HG03469 (cell line): ENCODE results near the gene ADAM10.

Experiments used
- ATAC-seq: cut with Tn5 transposase; IDR thresholded peaks from one replicate; pipeline ENCODE4 v1.9.1; 2021; ENCODE audit warnings: mild to moderate bottlenecking, moderate library complexity, moderate number of reproducible peaks; ENCODE audit not compliant: unreplicated experiment

The ADAM10 gene

DNA sequence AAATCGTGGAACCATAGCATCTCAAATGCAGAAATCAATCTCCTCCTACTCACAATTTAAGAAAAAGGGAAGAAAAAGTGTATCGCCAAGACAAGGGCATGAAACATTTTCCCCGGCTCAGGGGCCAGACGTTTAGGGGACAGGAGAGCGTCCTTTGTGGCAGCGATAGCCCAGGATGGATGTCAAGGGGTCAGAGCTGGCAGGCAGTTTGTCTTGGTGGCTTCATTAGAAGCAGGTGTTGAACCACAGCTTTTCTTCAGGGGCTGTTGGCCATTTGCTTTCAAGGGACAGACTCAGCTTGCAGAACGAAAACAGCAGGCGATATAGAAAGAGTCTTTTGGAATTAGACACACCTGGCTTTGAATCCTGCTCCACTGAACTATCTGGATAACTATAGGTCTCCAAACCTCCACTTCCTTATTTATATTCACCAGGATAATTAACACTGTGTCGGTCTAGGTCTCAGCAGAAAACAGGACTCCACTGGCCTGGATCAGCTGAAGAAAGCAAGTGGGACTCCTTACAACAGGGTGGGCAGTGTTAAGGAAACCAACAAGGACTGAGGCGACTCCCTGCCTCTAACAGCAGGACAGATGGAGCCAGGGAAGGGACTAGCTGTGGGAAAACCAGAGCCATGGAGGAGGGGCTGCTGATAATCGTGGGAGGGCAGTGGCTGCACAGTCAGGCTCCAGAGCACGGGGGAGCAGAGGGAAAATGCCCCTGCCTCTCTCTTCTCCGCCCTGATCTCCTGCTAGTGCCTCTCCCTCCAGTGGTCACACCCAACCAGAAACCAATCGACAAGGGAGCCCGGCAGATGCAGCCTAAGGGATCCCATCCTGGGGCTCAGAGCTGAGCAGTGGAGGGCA is 194.1 kb downstream of the ADAM10 start:
- ATAC-seq: no peak

DNA sequence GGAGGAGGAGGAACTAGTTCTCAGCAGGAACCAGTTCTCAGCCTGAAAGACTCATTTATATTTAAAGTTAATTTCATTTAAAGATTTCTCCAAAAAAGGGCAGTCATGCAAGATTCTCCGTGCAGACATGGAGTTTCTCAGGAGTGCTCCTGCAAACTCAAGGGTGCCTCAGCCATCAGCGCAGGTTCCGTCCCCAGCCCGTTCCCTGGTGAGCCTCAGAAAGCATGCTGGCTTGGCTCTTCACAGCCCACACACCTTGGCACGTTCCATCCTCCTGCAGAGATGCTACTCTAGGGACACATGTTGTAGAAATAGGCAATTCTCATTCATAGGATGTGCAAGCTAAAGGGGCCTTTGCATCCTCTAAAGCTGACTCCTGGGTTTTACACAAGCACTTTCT is 194.7 kb downstream of the ADAM10 start:
- no peak for ATAC-seq

DNA sequence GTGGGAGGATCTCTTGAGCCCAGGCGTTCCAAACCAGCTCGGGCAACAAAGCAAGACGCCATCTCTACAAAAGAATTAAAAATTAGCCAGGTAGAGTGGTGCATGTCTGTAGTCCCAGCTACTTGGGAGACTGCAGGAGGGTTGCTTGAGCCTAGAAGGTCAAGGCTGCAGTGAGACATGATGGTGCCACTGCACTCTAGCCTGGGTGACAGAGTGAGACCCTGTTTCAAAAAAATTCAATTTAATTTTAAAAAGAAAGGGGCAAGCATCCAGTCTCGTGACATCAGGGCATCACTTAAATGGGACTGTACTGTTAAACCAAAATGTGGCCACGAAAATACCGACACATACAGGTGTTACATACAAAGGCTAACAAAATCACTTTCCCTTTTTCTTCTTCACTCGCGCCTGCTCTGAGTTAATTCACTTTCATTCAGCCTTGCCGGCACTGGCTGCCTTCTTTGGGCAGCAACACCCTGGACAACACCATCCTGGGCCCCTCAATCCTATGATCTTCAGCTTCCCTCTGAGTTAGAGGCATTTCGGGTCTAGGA is 196.1 kb downstream of the ADAM10 start:
- no peak for ATAC-seq

DNA sequence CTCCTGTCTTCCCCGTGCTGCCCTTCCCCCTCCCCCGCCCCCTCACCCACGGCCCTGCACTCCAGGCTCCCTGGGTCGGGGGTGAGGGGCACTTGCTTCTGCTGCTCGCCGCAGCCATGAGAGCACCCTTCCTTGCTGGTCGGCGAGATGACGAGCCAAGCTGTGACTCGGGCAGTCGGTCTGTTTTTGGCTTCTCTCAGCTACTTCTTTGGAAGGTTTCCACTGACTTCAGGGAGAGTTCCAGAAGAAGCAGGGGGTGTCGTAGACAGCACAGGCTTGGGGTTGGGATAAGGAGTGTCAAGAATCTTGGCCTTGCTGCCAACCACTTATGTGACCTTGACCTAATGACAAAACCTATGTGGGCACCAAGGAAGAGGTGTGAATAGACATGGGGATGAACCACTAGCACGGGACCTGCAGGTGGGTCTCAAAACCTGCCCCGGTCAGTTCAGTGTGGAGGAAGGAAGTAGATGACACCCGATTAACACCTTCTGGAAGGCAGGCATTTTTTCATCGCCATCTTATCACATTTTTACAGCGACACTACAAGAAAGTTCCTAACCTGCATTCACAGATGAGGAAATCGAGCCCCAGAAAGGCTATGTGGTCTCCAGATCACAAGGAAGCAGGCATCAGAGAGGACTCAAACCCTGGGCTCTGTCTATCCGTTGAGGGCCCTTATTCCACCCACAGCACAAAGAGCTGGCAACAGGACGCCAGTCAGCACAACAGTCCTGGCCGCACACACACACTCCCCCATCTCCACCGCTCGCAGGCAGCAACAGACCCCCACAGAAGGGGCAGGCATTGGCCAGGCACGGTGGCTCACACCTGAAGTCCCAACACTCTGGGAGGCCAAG is 196.8 kb downstream of the ADAM10 start:
- ATAC-seq: no peak

DNA sequence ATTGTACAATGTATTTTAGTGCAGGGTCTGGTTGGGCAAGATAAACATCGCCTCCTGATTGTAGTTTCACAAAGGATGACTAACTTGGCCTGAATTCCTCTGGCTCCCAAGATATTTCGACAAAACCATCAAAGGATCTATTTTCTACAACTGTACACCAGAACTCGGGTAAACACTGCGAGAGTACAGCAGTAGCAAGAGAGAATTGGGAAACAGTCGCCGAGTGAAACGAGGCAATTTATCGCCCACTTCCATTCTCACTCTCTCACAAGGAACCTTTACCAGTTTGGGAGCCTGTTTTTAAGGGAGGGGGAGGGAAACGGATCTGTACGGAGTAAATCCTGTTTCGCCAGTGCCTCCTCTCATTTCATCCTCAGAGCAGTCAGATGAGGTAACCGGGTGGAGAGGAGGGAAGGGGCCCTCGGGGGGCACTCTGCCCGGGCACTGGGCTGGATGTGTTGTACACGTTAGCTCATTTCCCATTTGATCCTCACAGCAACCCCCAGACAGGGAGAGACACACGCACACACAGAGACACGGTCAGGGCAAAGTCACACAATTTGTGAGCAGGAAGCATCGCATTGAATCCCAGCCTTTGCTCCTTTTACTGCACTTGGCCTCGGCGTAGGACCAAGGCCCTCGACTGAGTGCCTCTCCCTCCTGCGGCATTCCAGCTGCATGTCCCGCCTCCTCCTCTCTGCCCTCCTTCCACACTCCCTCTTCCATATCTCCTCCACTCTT is 197.6 kb downstream of the ADAM10 start:
- no peak for ATAC-seq

DNA sequence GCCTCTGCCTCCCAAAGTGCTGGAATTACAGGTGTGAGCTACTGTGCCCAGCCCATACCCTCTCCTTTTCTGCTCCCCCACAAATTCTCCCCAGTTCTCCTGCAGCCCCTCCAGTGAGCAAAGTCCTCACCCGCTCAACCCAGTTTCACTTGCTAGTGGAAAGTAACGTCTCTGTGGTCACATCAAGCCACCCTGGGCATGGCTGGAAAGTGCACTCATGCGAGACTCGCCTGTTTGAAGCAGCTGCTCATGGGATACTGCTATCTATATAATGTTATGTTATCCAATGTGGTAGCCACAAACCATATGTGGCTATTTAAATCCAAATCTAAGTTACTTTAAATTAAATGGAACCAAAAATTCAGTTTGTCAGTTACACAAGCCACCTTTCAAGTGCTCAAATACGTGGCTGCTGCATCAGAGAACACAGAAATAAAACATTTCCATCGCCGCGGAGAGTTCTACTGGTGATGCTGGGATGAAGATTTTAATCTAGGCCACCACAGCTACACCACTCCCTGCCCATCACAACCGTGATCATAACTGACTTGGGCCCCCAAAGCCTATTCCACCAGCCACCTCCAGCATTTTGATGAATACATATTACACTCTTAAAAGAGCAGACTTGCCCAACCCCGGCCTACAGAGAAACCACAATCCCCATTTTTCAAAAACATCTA is 198.3 kb downstream of the ADAM10 start:
- ATAC-seq: no peak

DNA sequence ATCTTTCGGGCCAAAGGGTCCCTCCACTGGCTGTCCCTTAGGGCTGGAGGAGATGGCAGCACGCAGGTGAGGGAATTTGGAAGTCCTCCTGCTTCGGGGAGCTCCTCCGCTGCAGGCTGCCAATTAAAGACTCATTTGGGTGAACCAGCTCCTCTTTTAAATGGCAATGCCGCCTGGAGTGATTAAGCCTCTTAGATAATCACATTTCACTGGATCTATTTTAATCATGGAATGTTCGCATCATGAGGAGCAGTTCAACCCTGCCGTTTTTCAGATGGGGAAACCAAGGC is 199.8 kb downstream of the ADAM10 start:
- ATAC-seq: no peak

DNA sequence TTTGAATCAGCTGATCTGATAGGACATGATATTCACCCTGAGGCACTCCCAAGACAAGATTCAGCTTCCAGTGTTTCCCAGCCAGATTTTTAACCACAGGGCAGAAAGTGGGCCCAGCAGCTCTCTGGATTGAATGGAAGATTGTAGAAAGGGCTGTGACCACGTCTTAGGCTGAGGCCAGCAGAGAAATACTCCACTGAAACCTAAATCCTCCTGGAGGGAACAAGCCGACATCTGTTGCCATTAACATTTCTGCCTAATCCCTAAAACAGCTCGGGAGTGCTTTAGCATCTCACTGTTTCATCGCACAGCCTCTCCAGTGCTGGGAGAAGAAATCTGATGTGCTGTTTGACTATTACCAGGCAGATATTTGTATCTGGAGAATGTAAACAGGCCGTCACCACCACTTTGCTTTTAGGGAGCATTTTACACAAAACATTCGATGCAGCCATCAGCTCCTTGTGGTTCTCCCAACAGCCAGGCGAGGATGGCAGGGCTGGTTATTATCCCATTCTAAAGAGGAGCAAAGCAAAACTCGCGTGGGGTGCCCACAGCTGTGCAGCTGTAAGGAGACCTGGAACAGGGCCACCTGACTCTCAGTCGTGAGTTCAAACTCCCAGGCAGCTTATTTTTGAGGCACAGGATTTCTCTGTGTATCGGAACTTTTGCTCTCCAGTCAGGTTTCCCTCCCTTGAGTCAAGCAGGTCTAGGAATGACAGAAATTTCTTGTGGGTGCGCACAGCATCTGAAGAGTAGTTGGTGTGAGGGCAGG is 200.3 kb downstream of the ADAM10 start:
- ATAC-seq: no peak

DNA sequence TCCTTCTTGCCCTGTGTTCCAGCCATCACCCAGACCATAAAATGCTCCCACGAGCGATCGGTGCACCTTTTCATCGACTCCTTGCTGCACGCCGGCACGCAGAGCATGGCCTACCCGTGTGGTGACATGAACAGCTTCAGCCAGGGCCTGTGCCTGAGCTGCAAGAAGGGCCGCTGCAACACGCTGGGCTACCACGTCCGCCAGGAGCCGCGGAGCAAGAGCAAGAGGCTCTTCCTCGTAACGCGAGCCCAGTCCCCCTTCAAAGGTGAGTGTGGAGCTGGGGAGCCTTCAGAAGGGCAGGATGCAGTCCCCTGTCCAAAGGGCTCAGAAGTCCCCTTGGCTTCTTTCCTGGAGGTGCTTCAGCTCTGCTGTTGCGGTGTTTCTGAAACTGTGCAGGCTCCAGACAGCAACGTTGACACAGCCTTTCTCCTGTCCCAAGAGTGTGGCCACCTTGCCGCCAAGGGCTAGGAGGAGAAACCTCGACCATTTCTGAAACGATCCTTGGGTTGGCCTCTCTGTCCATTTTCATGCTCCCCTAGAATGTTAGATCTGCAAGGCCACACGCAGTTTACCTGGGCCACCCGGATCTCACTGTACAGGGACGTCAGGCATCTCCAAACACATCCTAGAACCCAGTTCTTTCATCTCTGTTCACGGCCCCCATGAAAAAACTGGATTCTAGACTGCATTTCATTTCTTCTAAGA is 201.0 kb downstream of the ADAM10 start:
- ATAC-seq: no peak

DNA sequence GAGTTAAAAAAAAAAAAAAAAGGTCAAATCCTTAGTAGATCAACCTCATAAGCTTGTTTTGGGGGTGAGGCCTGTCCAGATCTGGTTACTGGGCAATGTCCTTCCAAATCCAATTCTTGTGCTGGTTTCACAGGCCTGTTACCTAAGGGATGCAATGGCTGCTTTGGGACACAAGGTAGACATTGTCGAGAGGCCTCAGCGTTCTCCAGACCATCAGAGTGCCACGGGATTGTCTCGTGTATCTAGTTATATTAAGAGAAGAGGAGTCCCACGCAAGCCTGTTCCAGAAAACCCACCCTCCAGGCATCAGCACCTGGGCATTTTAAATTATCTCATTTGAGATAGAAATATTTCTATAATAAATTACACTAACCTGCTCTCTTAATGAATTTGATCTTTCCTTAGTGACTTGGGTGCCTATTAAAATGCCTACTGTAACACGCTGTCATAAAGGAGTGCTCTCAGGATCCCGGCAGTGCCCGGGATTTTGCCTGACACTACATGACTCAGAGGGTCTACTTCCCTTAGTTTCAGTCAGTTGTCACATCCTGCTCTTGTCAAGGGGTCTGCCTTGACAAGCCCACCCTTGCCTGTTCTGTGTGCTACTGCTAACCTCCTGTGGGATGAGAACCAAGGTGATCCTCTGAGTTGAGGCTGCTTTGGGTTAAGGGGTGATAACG is 201.7 kb downstream of the ADAM10 start:
- ATAC-seq: no peak

DNA sequence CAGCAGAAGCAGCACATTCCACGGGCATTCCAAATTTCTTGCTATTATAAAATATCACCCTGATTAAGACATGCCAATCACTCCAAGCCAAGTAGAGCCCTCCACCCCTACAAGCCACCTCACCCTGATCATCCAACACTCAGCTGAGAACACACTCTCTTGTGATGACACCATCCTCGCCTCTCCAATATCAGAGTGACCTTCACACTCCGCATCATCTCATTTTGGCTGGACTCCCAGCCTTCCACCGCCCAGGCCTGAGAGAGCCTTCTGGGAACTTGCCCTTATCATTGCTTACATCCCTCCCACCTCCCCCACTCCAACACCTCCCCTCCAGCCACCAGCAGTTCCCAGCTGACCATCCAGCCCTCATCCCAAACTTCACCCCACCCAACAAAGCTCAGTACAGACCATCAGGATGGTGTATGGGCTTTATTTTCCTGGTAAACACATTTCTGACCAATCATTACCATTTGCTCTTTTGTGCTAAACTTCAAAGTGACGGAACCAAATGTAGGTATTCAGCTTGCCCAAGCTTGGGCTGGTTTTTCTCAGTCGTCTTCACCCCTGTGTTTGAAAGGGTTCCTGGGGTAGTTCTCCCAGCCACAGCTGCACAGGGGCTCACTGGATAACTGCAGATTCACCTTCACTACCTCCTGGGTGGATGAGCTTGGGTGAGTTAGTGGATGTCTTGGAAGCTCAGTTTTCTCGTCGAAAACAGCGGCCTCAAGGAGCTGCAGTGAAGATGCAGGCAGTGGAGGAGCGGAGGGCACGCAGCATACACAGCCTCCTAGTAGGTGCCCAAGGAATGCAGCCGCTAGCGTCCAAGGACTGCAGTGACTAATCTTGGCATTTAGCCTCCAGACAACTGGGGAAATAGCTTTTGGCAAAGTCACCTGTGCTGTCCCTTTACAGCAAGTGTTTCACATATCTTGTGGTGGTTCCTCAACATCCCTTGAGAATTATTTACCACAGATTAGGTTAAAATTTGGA is 202.6 kb downstream of the ADAM10 start:
- no peak for ATAC-seq

DNA sequence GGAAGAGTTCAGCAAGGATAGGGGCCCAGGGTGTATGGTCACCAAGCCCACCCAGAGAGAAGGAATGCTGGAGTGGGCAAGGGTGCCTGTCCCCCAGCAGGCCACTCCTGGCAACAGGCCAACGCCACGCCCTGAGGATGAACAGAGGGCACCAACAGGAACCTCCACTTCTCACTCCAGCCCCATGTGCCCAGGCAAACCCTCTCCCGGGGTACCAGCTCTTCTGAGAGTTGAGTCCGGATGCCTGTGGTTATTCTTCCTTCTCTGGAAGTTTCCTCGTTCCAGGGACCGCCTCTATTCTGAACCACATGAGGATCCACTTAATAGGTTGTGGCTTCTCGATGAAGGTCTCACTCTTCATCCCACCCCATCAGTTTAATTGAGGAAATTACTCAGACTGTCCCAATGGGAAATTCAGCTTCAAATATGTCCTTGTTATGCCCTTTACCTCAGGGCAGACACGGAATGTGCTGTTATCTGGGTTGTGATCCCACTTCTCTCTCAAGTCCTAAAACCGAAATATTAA is 203.4 kb downstream of the ADAM10 start:
- ATAC-seq: no peak

DNA sequence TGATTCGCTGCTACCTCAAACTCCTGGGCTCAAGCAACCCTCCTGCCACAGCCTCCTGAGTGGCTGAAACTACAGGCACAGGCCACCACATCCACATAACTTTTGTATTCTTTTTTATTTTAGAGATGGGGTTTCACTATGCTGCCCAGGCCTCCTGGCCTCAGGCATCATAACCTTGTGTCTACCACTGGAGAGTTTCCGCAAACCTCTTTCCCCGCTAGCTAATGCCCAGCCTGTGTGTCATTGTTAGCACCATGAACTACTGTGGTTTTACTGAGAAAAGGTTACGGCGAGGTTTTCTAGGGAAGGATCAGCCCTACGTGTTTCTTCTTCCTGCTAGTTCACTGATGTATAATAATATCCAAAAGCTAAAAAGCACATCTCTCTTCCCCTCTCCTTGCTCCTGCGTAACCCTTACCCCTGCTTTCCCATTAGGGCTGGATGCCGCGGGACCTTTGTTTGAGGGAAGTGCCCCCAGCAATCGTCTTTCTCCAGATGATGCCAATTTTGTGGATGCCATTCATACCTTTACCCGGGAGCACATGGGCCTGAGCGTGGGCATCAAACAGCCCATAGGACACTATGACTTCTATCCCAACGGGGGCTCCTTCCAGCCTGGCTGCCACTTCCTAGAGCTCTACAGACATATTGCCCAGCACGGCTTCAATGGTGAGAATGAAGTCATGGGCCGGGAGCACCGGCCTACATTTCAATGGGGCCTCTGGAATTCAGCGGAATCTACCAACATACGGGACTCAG is 204.0 kb downstream of the ADAM10 start:
- no peak for ATAC-seq

DNA sequence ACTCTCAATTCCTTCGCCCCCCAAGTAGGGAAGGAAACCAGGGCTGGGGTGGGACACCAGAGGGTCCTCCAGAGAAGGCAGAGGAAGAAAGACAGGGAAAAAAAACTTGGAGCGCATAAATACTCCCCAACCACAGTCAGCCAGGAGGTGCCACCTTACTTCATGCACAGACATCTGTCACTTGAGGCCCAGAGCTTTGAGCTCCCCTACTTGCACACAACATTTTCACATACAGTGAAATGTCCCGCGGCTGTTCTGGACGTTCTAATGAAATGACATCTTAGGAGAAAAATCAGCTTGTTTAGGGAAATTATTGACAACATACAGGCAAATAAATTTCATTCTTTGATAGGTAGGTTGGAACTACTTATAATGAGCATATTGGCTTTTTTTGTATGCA is 204.8 kb downstream of the ADAM10 start:
- ATAC-seq: no peak

DNA sequence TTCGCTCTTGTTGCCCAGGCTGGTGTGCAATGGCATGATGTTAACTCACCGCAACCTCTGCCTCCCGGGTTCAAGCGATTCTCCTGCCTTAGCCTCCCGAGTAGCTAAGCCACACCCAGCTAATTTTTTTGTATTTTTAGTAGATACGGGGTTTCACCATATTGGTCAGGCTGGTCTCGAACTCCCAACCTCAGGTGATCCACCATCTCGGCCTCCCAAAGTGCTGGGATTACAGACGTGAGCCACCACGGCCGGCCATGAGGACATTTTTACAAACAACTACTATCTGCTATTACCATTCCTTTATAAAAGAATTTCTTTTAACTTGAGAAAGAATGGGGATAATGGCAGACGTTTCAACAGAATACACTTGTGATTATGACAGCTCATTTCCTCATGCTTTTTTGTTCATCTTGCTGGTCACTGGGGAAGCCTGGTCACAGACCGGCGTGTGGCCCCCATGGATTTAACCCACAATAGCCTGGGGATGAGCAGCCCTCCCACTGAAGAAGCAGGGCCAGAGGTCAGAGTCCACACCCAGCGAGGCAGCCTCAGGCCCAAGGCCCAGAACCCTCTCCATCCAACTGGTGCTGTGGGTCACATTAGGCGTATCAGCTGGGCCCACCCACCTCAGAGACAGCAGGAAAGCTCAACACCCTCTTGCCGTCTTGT is 205.7 kb downstream of the ADAM10 start:
- no peak for ATAC-seq
